Stimulated activated CD8-positive, alpha-beta memory T cell treated with anti-CD3 and anti-CD28 coated beads, Interleukin-7, amount 100 ng/mL, for 48 hours (primary cell): ENCODE data around the gene POLDIP3.

Source experiments
- DNase-seq, 2 donors: peaks; one replicate each; pipeline ENCODE4 v3.0.0-alpha.2; 2020; ENCODE audit warnings: low read depth in 1 of 2; ENCODE audit errors: extremely low read depth in 1 of 2

The POLDIP3 gene

GRCh38 chr22:42614312-42615091 is at the start of gene POLDIP3:
Gene POLDIP3 (minus strand): TSS chr22:42614883. CDS start chr22:42614857, 26 bp downstream.
- peak; percentile 98 for DNase-seq

- DNase-seq: peak; percentile 45 to 52
Observed at GRCh38 chr22:42661985-42662831, 47.5 kb upstream of the POLDIP3 start.

GRCh38 chr22:42656578-42656977 is 41.9 kb upstream of the POLDIP3 start:
- no peak for DNase-seq

- no peak for DNase-seq
Observed at GRCh38 chr22:42655693-42656092, 41.0 kb upstream of the POLDIP3 start.

GRCh38 chr22:42654436-42655073 is 39.9 kb upstream of the POLDIP3 start:
- no peak for DNase-seq

- DNase-seq: no peak
Observed at GRCh38 chr22:42653999-42654398, 39.3 kb upstream of the POLDIP3 start.

GRCh38 chr22:42651134-42651533 is 36.5 kb upstream of the POLDIP3 start:
- no peak for DNase-seq

GRCh38 chr22:42649246-42650099 is 34.8 kb upstream of the POLDIP3 start, which contains the start of gene CYB5R3:
Gene CYB5R3 (minus strand): TSS chr22:42649392. CDS start chr22:42649315, 77 bp downstream.
- DNase-seq: peak; percentile 63 to 73

- DNase-seq: peak in 1 of 2 donors; percentile 19
Observed at GRCh38 chr22:42648368-42649245, 33.9 kb upstream of the POLDIP3 start.

- DNase-seq: no peak
Observed at GRCh38 chr22:42648017-42648367, 33.3 kb upstream of the POLDIP3 start.

GRCh38 chr22:42646569-42647525 is 32.2 kb upstream of the POLDIP3 start:
- no peak for DNase-seq

GRCh38 chr22:42645938-42646568 is 31.4 kb upstream of the POLDIP3 start:
- no peak for DNase-seq

GRCh38 chr22:42645341-42645937 is 30.8 kb upstream of the POLDIP3 start:
- no peak for DNase-seq

- DNase-seq: no peak
Observed at GRCh38 chr22:42644422-42645340, 30.0 kb upstream of the POLDIP3 start.

- DNase-seq: no peak
Observed at GRCh38 chr22:42643634-42644421, 29.1 kb upstream of the POLDIP3 start.
